Iris pigment epithelial cell (primary cell): Measurements from ENCODE around the gene CAMK2D.

ENCODE experiments used
- DNase-seq: peaks from one replicate; pipeline ENCODE4 v3.0.0-alpha.2; 2011; ENCODE audit warnings: low read depth

CAMK2D gene

GRCh38 chr4:113604955-113605354 lies 156.6 kb downstream of the CAMK2D start:
- DNase-seq, result peak; percentile 56

- DNase-seq, result no peak
Measured at GRCh38 chr4:113603911-113604310, 157.6 kb downstream of the CAMK2D start.

- DNase-seq, result no peak
Measured at GRCh38 chr4:113602646-113603228, 158.8 kb downstream of the CAMK2D start.

GRCh38 chr4:113601636-113602035 lies 159.9 kb downstream of the CAMK2D start:
- no peak for DNase-seq

GRCh38 chr4:113596396-113596795 lies 165.1 kb downstream of the CAMK2D start:
- DNase-seq, result no peak

GRCh38 chr4:113594231-113594556 lies 167.3 kb downstream of the CAMK2D start:
- DNase-seq, result no peak

GRCh38 chr4:113593400-113594230 lies 167.9 kb downstream of the CAMK2D start:
- DNase-seq, result no peak

GRCh38 chr4:113591982-113592381 lies 169.6 kb downstream of the CAMK2D start:
- peak; percentile 90 for DNase-seq

GRCh38 chr4:113588895-113589668 lies 172.5 kb downstream of the CAMK2D start:
- no peak for DNase-seq

- no peak for DNase-seq
Measured at GRCh38 chr4:113587640-113588275, 173.8 kb downstream of the CAMK2D start.

GRCh38 chr4:113587156-113587555 lies 174.4 kb downstream of the CAMK2D start:
- no peak for DNase-seq

- DNase-seq, result no peak
Measured at GRCh38 chr4:113586072-113586471, 175.5 kb downstream of the CAMK2D start.

- DNase-seq, result peak; percentile 88
Measured at GRCh38 chr4:113584407-113585150, 177.0 kb downstream of the CAMK2D start.

GRCh38 chr4:113582737-113583136 lies 178.8 kb downstream of the CAMK2D start:
- DNase-seq, result no peak

- no peak for DNase-seq
Measured at GRCh38 chr4:113579360-113579759, 182.2 kb downstream of the CAMK2D start.

GRCh38 chr4:113576947-113577678 lies 184.4 kb downstream of the CAMK2D start:
- peak; percentile 28 for DNase-seq

- peak; percentile 88 for DNase-seq
Measured at GRCh38 chr4:113575401-113575800, 186.1 kb downstream of the CAMK2D start.

- peak; percentile 84 for DNase-seq
Measured at GRCh38 chr4:113574636-113575103, 186.9 kb downstream of the CAMK2D start.

- no peak for DNase-seq
Measured at GRCh38 chr4:113572620-113573019, 188.9 kb downstream of the CAMK2D start.

GRCh38 chr4:113566015-113566795 lies 195.3 kb downstream of the CAMK2D start:
- no peak for DNase-seq
